NCI-H2107 (cell line): ENCODE results near the gene TLE4.
"Not testable (repeated sequence)": the region's sequence is repeated elsewhere in the genome, so short reads cannot be mapped to it uniquely, and the experiment has no call there.

ENCODE experiments used
- DNase-seq: peaks from one replicate; lab custom pipeline; 2025; lab: John Stamatoyannopoulos, UW

TLE4 gene

GRCh38 chr9:79604149-79604548 is 32.4 kb downstream of the TLE4 start:
- DNase-seq, result no peak

GRCh38 chr9:79604921-79605562 is 33.3 kb downstream of the TLE4 start:
- no peak for DNase-seq

GRCh38 chr9:79606529-79606928 is 34.8 kb downstream of the TLE4 start:
- not testable (repeated sequence) for DNase-seq

- no peak for DNase-seq
Measured at GRCh38 chr9:79609468-79610018, 37.8 kb downstream of the TLE4 start.

GRCh38 chr9:79610019-79610631 is 38.4 kb downstream of the TLE4 start:
- no peak for DNase-seq

- DNase-seq, result no peak
Measured at GRCh38 chr9:79610791-79611614, 39.2 kb downstream of the TLE4 start.

GRCh38 chr9:79613145-79613544 is 41.4 kb downstream of the TLE4 start:
- no peak for DNase-seq

- no peak for DNase-seq
Measured at GRCh38 chr9:79615038-79615437, 43.3 kb downstream of the TLE4 start.

- DNase-seq, result no peak
Measured at GRCh38 chr9:79616013-79616412, 44.2 kb downstream of the TLE4 start.

GRCh38 chr9:79616971-79617370 is 45.2 kb downstream of the TLE4 start:
- no peak for DNase-seq

GRCh38 chr9:79617395-79617794 is 45.6 kb downstream of the TLE4 start:
- DNase-seq, result no peak

- no peak for DNase-seq
Measured at GRCh38 chr9:79619930-79620329, 48.2 kb downstream of the TLE4 start.

- no peak for DNase-seq
Measured at GRCh38 chr9:79621916-79622575, 50.3 kb downstream of the TLE4 start.

GRCh38 chr9:79623799-79624721 is 52.3 kb downstream of the TLE4 start:
- DNase-seq, result no peak

GRCh38 chr9:79629721-79630120 is 58.0 kb downstream of the TLE4 start:
- no peak for DNase-seq

- no peak for DNase-seq
Measured at GRCh38 chr9:79630521-79631403, 59.0 kb downstream of the TLE4 start.

GRCh38 chr9:79632060-79632459 is 60.3 kb downstream of the TLE4 start:
- no peak for DNase-seq

- DNase-seq, result no peak
Measured at GRCh38 chr9:79632705-79633104, 60.9 kb downstream of the TLE4 start.

GRCh38 chr9:79633558-79633957 is 61.8 kb downstream of the TLE4 start:
- DNase-seq, result no peak
